Kidney capillary endothelial cell (primary cell): ENCODE data around the gene CXCL16.

ENCODE experiments used
- DNase-seq: peaks from one replicate; pipeline ENCODE4 v3.0.0-alpha.2; 2018; ENCODE audit warnings: low spot score

The CXCL16 gene, protein sequence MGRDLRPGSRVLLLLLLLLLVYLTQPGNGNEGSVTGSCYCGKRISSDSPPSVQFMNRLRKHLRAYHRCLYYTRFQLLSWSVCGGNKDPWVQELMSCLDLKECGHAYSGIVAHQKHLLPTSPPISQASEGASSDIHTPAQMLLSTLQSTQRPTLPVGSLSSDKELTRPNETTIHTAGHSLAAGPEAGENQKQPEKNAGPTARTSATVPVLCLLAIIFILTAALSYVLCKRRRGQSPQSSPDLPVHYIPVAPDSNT

DNA sequence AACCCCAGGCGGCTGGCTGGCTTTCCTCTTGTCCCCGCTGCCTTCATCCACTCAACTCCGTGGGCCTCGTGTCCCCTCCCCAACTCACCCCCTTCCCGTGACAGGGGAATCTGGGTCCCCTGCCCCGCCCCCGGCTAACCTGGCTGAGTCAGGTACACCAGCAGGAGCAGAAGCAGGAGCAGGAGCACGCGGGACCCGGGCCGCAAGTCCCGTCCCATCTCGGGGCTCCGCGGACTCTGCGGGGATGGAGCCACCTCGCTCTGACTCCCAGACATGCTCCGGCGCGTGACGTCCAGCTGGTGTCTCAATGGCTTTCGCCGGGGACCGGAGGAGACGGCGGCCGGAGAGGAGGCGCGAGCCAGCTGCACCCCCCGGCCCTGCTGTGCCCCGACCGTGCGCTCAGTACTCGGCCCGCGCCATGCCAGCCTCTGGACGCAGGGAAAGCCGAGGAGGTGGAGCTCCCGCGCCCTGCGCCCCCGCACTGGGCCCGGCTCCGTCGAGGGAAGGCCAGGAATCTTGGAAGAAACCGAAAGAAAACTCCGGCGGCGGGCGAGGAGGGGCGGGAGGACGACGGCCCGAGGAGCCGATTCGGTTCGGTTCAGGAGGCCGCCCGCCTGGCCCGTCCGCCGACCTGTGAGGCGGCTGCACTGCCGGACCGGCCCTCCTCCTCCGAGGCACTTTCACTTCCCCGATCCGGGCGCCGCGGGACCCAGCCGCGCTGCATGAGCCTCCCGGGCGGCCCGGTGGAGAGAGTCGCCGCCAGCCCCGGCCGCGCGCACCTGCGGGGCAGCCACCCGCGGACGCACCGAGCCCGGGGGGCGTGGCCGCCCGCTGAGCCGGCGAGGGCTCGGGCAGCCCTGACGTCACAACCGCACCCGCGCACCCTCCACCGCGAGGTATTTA, at the start of gene CXCL16, which contains the start of gene ZMYND15:
Gene CXCL16, minus strand, starts transcription at position 807 of the 903 bp plus-strand sequence. Its CDS starts 589 bp downstream, at position 218.
Gene ZMYND15, plus strand, starts transcription at position 712 of the 903 bp plus-strand sequence. CDS start 716 bp downstream, outside the sequence.
- no peak for DNase-seq

DNA sequence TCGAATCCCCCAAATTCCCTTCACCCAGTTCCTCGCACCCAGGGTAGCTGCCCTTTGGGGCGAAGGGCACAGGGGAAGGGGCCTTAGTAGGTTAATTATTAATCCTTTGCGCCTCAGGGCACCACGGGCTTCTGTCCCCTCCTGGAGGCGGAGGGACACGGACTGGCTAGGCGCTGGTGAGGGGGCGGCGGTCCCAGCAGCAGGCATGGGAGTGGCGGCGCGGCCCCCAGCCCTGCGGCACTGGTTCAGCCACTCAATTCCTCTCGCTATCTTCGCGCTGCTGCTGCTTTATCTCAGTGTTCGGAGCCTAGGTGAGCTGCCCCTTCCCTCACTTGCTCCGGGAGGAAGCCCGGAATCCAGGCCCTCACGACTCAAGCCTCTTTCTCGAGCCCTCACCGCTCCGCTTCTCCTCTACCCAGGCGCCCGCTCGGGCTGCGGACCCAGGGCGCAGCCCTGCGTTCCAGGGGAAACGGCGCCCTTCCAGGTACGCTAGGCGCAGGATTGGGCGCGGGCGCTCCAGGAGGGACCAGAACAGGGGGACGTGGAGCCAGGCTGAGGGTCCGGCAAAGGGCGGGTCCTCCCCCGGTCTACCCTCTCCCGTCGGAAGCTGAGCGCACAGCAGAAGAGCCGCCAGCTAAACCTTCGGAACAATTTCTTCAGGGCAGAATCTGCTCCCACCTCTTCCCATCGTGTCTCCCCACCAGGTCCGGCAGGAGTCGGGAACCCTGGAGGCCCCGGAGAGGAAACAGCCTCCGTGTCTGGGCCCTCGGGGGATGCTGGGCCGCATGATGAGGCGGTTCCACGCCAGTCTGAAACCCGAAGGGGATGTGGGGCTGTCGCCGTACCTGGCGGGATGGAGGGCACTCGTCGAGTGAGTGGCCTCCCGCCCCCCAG, 49.3 kb upstream of the CXCL16 start, which contains the start of gene GLTPD2:
Gene GLTPD2, plus strand, starts transcription at position 158 of the 894 bp plus-strand sequence. Its CDS starts 48 bp downstream, at position 206.
- DNase-seq = no peak

DNA sequence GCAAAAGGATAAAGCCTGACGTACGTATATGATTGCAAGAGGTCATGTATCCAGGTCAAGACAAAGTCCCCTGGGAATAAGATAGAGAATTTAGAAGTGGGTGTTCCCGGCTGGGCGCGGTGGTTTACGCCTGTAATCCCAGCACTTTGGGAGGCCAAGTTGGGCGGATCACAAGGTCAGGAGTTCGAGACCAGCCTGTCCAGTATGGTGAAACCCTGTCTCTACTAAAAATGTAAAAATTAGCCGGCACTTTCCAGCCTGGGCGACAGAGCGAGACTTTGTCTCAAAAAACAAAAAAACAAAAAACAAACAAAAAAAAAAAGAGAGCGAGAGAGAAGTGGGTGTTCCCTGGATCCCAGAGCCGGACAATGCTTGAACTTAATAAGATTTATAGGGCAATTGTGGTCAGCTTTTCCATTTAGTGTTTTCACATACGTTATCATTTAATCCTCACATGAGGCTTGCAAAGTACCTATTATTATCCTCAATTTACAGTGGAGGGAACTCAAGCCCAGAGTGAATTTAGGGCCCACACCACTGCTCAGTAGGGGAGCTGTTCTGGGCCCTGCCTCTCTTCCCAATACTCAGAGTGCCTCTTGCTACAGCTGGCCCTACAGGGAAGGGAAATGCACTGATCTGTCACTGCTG, 48.6 kb upstream of the CXCL16 start:
- DNase-seq = no peak

DNA sequence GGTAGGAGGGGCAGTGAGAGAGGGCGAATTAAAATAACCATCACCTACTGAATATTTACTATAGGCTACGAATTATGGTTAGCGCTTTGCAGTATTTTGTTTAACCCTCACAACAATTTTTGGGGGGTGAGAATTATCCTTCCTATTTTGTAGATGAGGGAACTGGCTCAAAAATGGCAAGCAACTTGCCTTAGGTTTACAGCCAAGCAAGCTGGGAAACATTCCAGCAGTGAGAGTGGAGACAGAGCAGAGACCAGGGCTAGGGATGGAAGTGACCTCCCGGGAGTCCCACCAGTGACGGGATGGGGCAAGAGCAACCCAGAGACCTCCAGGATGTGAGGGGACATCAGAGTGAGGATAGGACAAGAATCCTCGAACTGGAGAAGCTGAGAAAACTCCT, 46.8 kb upstream of the CXCL16 start:
- no peak for DNase-seq

DNA sequence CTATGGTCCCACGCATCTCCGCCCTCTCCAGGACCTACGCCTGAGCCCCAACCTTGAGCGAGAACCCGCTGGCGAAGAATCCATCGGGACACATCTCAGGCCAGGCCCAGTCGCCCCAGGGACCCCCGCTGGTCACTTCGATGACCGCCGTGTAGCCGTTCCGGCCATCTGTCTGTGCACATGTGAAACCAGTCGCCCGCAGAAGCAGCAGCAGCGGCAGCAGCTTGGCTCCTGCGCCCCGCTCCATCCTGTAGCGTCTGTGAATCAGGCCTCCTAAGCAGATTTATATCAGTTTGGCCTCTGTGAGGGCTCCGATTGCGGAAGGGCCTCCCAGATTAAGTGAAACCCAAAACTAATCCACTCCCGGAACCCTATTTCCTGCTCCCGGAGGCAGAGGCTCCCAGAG, 46.4 kb upstream of the CXCL16 start, which contains the start of gene VMO1:
Gene VMO1, minus strand, starts transcription at position 259 of the 406 bp plus-strand sequence. Its CDS starts 12 bp downstream, at position 247.
- DNase-seq = no peak

DNA sequence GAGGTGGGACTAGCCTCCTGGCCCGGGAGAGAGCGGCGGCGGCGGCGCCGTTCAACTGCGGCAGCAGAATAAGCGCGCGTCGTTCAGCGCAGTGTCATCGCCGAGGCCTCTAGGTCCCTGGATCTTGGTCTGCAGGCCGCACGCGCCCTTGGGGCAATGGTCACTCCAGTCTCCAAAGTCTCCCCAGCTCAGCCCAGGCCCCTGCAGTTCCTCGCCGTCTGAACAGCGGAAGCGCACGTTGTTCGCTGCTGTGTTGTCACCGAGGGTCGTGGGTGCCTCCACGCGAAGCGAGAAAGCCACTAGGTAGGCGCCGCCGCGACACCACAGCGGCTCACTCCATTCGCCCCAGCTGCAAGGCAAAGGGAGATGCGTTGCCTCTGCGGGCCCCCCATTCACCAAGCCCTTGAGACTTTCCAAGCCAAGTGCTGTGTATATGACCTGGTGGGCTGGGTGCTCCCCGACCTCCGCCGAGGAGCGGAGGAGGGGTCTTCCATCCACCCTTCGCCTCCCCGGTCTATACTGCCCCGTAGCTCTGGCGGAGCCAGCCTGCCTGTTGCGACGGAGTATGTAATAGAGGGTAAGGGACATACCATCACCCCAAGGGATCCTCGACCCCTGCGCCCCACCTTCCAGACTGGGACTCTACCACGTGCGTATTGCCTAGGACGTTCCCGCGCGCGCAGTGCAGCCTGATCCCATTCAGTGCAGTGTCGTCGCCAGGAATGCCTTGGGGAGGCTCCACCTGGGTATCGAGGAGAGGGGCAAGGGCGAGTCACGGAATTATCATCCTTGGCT, 45.8 kb upstream of the CXCL16 start:
- DNase-seq = no peak

DNA sequence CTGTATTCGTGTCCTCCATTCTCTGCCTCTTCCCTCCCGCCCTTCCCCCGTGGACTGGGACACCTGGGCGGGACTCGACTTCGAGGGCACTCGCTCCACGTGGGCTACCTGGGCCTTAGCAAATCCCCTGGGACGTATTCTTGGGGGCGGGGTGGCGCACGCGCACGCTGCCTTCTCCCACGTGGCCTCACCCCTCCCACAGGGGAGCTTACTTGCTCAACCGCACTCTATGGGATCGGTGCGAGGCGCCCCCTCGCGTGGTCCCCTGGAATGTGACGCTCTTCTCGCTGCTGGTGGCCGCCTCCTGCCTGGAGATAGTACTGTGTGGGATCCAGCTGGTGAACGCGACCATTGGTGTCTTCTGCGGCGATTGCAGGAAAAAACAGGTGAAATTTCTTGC, 42.9 kb upstream of the CXCL16 start:
- DNase-seq = no peak

DNA sequence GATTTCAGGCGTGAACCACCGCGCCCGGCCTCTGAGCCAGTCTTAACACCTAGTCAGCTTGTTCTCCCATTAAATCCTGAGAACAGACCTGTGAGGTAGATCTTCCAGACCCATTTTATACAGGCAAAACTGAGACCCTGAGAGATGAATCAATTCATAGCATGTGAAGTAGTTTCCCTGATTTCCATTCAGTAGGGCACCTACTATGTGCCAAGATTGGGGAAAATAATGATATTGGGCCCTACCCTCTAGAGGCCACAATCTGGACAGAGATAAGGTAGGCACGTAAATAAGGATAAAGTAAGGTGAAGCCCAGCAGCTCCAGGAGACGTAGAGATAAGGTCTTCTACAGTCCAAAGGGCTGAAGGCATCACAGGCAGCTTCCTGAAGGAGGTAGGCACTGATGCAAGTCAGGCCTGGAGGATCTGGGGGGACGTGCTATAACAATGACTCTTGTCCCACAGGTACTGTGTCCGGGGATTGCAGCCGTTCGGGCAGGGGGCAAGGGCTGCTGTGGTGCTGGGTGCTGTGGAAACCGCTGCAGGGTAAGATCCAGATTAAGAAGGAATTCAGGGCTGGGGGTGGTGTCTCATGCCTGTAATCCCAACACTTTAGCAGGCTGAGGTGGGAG, 40.7 kb upstream of the CXCL16 start:
- DNase-seq = no peak

DNA sequence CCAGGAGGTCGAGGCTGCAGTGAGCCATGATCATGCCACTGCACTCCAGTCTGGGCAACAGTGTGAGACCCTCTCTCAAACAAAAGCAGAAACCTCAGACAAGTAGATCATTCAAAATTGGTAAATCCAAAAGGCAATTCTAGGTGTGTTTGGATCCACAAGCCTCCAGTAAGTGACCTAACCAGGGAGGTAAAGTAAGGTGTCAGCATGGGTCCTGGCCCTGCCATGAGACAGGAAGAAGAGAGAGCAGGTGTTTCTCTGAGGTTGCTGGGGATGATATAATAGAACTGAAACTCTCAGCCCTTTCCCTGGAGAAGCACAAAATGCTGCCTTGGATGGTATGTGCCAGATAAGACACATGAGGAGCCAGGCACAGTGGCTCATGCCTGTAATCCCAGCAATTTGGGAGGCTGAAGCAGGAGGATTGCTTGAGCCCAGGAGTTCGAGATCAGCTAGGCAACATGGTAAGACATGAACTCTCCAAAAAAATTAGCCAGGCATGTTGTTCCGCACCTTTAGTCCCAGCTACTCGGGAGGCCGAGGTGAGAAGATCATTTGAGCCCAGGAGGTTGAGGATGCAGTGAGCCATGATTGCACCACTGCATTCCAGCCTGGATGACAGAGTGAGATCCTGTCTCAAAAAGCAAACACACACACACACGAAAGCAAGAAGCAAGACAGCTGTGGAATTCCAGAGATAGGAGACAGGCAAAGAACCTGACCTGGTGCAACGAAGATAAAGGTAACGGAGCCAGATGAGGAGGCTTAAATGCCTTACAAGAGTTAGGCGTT, 38.4 kb upstream of the CXCL16 start:
- DNase-seq = no peak

DNA sequence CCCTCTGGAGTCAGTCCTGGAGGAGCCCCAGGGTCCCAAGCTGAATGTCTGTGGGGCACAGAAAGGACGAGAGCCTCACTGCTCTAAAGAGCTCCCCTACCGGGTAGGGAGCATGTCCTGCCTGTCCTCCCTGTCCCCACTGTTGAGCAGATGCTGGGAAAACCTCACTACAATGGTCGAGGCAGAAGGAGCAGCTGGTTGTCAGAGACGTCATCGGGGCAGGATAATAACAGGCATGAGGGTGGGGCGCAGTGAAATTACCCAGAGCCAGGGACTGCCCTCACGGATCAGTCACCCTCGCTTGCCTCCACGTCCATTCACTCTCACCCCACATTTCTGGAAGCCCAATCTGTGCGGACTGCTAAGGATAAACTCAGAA, 32.5 kb upstream of the CXCL16 start:
- no peak for DNase-seq

DNA sequence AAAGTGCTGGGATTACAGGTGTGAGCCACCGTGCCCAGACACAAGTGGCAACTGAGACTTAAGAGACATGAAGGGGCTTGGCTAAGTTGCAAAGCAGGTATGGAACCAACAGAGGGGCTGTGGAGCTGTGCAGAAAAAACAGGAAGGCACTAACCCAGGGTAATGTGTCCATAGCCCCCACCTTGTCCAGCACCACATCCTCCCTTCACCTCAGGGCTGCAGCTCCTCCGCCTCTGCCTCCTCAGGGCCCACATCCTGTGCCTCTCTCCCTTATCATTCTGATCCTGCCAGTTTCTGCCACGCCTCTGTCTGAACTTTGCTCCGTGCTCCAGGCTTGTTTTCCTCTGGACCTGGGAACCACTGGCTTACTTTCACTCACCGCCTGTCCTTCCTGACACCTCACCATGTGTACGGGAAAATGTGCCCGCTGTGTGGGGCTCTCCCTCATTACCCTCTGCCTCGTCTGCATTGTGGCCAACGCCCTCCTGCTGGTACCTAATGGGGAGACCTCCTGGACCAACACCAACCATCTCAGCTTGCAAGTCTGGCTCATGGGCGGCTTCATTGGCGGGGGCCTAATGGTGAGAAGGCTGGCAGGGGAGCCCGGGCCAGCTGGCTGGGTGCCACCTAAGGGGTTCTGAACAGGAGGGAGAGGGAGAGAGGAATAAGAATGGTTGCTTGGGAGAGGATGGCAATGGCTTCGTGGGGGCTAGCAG, 31.9 kb upstream of the CXCL16 start, which contains the start of gene TM4SF5:
Gene TM4SF5, plus strand, starts transcription at position 368 of the 716 bp plus-strand sequence. Its CDS starts 37 bp downstream, at position 405.
- DNase-seq = no peak

DNA sequence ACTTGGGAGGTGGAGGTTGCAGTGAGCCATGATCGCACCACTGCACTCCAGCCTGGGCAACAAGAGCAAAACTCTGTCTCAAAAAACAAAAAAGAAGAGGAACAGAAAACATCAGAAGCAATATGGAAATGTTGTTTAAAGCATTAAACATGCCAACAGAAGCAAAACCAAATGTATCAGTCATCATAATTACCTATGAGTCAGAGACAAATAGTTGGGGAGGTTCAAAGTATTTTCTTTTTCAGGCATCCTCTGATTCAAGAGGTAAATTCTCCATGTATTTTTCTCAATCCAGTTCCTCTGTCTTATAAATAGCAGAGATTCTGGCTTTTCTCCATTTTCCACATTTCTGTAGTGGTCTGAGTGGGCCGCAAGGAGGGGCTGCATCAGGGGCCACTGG, 29.9 kb upstream of the CXCL16 start:
- no peak for DNase-seq

DNA sequence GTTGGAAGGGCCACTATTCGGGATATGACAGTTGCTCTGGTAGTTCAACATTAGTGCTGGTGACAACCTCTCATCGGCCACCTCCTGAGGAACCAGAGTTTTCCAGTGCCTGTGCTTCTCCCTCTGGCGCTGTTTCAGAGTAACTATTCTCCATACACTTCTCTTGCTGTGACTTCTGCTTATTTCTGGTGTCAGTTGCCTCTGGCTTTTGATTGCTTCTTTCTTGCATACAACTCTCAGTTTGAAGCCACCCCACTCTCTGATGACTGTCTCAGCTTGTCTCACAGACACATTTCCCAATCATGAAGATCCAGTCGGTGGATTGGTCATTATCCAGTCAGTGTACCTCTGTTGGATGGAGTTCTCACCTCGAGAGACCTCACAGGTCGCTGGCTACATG, 28.6 kb upstream of the CXCL16 start:
- DNase-seq = no peak

DNA sequence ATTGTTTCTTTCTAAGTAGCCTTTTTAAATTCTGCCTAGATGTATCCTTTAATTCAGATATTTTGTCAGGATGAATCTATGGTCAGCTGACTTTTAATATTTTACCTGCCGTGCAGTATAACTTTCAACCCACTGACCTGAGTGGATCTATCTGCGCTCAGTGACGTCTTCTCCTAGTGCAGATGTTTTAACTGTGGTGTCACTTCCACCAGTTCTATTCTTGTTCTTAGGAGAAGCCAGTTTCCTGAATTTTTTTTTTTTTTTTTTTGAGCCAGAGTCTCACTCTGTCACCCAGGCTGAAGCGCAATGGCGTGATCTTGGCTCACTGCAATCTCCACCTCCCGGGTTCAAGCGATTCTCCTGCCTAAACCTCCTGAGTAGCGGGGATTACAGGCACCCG, 27.0 kb upstream of the CXCL16 start:
- DNase-seq = peak; percentile 40

DNA sequence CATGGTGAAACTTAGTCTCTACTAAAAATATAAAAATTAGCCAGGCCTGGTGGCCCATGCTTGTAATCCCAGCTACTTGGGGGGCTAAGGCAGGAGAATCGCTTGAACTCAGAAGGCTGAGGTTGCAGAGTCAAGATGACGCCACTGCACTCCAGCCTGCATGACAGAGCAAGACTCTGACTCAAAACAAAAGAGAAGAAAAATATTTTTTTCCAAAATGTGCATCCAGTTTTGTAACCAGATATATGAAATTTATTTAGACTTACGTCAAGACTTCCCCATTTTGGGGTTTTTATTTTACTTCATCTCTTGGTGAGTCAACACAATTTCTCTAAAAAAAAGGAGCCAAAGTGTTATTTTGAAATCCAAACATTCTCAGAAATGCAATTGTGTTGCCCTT, 26.5 kb upstream of the CXCL16 start:
- no peak for DNase-seq

DNA sequence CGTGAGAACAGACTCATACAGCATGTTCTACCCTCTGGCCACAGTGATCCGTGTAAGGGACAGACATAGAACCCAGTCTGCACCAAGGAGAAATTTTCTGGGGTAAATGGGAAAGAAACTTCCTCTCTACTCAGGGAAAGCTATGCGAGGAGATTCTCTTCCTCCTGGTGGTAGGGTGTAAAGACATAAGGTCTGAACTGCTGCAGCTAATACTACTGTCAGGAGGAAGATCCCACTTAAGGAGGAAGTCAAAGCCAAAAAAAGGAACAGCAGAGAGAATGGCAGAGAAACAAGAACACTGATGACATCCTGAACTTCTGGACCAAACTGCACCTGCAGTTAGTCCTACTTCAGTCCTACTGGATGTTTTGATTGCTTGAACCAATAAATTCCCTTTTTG, 24.9 kb upstream of the CXCL16 start:
- no peak for DNase-seq

DNA sequence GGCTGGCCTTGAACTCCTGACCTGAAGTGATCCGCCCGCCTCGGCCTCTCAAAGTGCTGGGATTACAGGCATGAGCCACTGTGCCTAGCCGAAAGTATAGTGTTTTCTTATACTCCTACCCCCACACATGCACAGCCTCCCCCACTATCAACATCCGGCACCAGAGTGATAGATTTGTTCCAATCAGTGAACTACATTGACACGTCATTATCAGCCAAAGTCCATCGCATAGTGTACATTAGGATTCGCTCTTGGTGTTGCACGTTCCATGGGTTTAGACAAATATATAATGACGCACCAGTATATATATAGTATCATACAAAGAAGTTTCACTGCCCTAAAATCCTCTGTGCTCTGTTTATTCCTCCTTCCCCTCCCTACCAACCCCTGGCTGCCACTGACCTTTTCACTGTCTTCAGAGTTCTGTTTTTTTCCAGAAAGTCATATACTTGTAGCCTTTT, 20.1 kb upstream of the CXCL16 start:
- no peak for DNase-seq

DNA sequence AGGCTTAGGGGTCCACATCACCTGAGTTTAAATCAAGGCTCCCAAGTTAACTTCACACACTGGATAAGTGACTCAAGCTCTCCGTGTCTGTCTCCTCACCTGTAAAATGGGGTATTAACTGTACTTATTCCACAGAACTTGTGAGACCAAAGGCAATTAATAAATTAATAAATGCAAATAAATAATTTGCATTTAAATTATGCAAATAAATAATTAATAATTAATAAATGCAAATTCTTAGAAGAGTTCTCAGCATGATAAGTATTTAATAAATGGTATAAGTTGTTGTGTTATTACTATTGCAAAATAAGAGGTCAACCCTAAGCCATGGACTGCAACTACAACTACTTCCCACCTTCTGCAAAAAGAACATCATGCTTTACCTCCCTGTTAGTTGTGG, 13.7 kb upstream of the CXCL16 start:
- DNase-seq = no peak
